ENCODE measurements around the gene IWS1.
"Not testable (repeated sequence)": the region's sequence is repeated elsewhere in the genome, so short reads cannot be mapped to it uniquely, and the experiment has no call there.

Gene IWS1

DNA sequence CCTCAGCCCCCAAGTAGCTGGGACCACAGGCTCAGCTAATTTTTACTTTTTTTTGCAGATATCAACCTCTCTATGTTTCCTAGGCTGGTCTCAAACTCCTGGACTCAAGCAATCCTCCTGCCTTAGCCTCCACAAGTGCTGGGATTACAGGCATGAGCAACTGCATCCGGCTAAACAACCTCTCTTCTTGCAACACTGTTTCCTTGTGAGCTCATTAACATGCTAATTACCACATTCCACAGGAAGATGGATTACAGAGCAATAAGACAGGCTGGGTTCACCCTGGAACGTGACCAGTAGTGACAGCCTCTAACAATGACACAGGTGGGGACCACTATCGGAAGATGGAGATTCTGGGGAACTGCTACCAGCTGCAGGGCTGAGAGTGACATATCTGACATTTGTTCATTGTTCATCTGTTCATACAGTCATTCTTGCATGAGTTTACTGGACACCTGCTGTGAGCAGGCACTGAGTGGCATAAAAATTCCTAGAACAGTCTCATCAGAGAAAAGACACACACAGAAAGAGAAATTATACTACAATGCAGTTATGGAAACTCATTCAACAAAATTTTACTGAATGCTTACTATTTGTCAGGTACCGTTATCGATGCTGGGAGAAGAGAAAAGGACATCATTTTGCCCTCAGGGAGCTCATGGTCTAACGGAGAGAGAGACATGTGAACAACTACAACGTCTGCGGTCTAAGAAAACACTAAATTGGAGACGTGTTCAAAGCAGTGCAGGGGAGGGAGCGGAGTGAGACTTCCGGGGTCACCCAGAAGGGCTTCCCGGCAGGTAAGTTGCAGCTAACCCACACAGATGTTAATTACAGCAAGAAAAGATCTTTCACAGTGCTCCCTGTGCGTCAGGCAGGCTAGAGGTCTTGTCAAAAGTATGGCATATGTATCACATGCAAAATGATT lies 70.5 kb downstream of the IWS1 start:
- no peak for DNase-seq (ENCODE audit: low read depth in 2 of 2)

DNA sequence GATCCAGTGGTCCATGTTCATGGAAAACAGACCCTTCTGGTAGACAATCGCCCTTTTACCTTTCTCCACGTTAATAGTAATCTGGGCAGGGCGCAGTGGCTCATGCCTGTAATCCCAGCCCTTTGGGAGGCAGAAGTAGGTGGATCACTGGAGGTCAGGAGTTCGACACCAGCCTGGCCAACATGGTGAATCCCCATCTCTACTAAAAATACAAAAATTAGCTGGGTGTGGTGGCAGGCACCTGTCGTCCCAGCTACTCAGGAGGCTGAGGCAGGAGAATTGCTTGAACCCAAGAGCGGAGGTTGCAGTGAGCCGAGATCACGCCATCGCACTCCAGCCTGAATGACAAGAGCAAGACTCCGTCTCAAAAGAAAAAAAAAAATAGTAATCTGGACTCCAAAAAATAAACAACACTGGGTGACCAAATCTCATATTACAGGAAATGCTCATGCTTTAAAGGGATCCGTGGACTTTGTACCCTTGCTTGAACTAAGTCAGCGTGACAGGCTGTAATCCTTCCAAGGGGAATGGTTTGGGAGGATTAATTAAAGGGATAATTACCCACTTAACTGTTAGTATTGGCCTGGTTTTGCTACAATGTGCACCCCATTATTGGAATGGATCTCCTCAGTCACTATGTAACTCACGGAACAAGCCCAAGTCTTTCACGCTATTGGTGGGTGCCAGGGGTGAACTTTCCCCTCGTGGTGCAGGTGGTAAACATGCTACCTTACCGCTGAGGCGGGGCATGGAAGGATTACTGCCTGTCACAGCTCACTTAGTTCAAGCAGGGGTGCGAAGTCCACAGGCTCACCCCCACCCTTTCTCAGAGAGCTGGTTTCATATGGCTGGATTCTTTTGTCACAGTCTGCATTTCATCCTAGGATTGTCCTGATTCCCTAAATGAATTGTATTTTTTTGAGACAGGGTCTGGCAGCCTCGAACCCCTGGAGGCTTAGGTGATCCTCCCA lies 71.4 kb downstream of the IWS1 start:
- no peak for DNase-seq (ENCODE audit: low read depth in 2 of 2)

DNA sequence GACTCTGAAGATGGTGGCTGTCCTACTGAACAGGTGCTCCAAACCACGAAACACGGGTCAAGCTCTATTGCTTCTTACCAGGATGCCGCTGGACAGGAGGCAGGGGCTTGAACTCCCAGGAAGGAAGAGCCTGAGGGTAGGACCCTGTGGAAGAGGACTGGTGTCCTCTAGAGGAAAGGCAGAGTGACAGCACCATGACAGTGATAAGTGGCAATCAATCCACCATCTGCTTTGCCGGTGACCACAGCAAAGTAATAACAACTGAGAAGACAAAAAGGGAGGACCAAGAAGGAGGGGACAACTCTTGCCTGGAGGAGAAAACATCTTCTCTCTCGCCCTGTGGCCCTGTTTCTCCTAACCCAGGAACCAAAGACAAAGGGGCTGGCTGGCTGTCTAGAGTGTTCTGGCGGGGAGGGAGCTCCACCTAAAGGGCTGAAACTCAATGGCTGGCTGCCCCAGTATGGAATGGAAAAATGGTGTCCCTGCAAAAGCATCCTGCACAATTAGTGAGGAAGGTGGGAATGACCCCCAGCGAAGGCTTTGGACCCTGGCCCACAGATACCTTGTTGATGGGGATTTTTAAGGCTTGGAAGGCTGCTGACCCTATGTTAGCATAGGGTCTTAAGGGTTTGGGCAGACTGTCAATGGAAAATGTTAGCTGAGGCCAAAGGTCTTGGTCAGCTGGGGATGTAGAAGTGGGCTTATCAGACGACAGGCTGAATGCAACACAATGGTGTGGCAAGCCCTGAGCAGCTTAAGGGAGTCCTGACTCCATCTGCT lies 72.7 kb downstream of the IWS1 start:
- DNase-seq (ENCODE audit: low read depth in 2 of 2): no peak

DNA sequence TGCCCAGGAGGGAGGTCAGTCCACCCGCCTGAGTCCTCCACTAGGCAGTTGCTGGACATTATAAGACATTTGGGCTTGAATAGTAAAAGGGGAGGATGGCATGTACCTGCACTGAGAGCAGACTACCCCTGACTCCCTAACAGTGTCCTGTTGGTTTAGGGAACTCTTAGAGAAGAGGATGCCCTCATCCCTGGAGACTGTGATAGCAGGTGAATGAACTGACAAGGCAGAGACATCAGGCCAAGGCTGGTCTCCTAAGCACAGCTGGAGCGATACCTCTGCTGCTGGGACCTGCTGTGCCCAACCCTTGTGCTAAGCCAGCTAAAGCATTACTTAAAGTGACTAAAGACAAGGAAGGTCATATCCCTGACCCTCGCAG lies 73.3 kb downstream of the IWS1 start:
- DNase-seq (ENCODE audit: low read depth in 2 of 2): no peak

DNA sequence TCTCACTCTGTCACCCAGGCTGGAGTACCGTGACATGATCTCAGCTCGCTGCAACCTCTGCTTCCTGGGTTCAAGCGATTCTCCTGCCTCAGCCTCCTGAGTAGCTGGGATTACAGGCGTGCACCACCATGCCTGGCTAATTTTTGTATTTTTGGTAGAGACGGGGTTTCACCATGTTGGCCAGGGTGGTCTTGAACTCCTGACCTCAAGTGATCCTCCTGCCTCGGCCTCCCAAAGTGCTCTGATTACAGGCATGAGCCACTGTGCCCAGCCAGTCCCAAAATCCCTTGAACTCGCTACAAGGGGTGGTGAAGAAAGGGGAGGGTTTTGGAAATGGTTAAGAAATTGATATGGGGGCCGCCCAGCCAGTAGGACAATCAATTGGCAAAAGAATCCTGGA lies 73.9 kb downstream of the IWS1 start:
- not testable (repeated sequence) for DNase-seq (ENCODE audit: low read depth in 2 of 2)

DNA sequence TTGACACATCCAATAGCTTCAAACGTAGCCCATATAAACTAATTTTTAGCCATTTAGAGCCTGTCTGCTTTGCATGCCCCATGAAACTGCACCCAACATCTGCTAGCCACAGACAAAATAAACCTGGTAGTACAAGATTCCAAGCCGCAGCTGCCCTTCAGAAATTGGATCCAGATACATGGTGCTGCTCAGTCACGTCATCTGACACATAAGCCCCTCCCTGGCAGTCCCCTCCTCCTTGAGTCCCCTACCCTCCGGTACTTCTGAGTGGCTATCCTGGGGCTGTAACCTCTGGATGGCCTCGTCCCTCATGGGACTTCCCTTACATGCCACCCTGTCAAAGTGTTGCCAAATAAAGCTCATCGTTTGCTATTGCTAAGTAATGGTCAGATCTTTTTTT lies 74.3 kb downstream of the IWS1 start:
- DNase-seq (ENCODE audit: low read depth in 2 of 2): no peak

DNA sequence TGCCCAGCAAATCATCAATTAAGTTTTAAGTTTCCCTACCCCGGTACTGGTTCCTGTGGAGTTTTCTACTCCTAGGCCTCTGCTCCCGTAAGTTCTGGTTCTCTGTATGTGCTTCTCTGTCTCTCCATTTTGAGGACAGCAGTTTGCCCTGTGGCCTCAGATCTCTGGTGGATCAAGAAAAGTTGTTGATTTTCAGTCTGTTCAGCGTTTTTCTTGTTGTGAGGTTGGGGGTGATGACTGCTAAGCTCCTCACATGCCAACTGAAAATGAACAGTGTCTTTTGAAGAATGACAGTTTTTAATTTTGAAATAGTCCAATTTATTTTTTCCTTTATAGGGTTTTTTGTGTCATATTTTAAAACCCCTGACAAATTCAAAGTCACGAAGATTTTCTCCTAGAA lies 76.4 kb downstream of the IWS1 start:
- no peak for DNase-seq (ENCODE audit: low read depth in 2 of 2)

DNA sequence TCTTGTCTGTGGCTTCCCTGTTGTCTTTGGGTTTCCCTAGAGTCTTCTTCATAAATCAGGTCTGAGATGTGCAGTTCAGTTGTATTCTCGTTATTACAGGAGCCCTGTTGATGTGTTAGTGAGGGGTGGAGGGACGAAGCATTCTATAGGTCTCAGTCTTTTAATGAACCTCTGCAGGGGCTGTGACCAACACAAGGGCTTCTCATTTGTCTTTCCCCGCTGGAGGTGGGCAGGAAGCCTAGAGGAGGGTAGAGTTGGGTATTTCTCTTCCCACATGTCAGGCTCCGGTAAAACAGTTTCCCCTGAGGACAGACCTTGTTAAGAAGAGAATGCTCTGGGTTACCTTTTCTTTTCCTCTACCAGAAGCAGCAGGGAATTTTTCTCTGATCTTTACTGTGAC lies 76.9 kb downstream of the IWS1 start:
- DNase-seq (ENCODE audit: low read depth in 2 of 2): no peak

DNA sequence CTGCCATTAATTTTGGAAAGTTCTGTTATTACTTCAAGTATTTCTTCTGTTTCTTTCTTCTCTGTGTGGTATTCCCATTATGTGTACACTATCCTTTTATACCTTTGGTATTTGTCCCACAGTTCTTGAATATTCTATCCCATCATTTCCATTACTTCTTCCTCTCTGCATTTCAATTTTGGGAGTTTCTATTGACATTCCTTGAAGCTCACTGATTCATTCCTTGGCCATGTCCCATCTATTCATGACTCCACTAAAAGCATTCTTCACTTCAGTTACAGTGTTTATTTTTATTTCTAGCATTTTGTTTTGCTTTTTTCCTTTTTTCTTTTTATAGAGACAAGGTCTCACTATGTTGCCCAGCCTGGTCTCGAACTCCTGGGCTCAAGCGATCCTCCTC lies 77.8 kb downstream of the IWS1 start:
- no peak for DNase-seq (ENCODE audit: low read depth in 2 of 2)

DNA sequence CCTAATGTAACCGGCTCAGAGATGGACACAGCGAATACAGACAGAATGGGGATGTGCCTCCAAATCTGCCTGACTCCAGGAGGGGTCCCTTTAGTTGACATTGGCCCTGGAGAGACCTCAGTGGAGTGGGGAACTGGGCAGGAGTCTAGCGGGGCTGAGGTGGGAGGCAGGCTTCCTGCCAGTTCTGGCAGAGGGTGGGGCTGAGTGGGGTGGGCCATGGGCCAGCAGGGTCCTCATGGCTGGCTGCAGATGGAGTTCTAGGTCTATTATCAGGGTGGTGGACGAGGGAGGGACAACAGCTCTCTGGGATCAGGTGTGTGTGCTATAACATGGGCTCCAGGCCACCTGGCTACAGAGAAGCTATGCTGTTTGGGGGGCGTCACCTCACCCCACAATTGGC lies 86.9 kb downstream of the IWS1 start:
- no peak for DNase-seq (ENCODE audit: low read depth in 2 of 2)

DNA sequence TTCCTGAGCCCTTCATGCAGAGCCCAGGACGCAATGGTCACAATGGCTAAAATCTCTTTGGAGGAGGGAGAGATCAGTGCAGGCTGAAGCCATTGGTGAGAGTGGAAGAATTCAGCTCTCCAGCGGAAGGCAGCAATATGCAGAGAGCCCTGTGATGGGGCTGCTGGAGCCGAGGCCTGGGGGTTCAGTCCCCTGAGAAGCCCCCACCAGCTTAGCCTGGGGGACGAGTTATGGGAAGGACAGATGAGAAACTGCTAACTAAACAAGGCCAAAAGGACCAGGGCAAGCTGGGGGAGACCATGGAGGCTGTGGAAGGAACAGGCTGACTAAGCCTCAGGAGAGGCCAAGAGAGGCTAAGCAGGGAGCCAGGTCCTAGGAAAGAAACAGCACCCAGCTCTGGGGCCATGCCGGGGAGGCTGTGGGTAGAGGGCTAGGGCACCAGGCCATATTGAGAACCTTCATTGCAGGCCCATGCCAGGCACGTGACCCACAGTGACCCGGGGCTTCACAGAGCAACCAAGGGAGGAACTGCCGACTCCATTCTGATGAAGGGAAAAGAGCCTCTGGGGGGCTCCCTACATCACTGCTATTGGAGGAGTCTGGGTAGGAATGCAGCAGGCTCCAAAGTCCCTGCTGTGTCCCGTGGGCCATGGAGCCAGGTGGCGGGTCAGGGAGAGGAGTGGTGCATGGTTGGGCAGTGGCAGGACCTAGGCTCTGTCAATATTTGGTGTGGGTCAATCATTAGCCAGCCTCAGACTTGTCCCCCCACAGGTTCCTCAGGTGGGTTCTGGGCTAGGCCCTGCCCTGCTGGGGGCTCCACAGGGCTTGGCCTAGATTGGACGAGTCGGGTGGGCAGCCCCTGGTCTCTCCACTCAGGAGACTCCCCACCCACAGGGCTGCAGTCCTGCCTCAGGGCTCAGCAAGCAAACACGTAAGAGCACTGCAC lies 88.2 kb downstream of the IWS1 start:
- no peak for DNase-seq (ENCODE audit: low read depth in 2 of 2)

DNA sequence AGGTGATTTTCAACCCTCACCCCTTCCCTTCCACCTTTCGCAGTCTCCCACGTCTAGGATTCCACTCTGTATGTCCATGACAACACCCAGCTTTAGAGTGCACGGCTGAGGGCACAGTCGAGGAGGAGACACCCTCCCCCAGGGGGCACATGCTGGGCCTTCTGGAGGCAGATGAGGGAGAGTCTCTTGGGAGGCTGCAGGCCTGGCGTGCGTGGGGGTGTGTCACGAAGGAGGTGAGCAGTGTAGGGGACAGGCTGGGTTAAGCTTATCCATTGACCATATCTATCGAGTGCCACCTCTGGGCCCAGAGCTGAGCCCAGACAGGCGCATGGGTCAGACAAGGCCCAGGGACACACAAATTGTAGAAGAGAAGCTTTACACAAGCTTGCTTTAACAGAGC lies 89.2 kb downstream of the IWS1 start:
- no peak for DNase-seq (ENCODE audit: low read depth in 2 of 2)

DNA sequence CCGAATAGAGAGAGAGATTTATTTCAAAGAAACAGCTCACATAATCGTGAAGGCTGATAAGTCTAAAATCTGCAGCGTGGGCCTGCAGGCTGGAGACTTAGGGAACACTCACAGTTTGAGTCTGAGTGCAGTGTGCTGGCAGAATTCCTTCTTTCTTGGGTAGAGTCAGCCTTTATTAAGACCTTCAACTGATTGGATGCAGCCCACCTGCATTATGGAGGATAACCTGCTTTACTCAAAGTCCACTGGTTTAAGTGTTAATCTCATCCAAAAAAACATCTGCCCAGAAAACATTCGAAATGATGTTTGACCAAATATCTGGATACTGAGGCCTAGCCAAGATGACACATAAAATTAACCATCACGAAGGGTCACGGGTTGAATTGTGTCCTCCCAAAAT lies 91.8 kb downstream of the IWS1 start:
- no peak for DNase-seq (ENCODE audit: low read depth in 2 of 2)

DNA sequence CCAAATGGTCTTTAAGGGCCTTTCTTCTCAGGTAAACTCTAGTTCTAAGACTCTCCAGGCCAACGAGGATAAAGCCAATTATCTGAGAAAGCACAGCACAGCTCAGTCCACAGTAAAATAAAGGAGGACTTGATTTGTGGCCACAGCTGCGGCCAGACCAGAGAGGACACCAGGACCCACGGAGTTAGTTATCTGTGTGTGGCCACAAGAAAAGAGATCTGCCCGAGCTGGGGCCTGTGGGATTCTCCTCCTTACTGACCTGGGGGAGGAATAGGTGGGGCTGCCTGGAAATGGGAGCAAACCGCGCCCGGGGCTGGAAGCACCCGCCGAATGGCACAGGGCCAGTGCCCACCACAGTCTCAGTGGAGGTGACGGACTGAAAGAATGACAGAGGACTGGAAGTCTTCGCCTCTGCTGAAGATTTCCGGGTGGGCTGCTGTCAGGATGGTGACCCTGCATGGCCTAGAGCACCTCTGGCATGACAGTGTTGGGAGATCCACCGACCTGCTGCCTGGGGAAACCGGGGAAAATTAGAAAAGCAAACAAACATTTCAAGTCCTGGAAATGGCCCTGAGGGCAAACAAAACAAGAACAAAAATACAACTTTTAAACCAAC lies 94.8 kb downstream of the IWS1 start:
- DNase-seq (ENCODE audit: low read depth in 2 of 2): no peak
